Hematopoietic multipotent progenitor cell treated with erythropoietin and hydrocortisone succinate and interleukin-3 and kit ligand, for 15 days (in vitro differentiated cells): ENCODE data around the gene KCTD20.
"Not testable (repeated sequence)": the region's sequence is repeated elsewhere in the genome, so short reads cannot be mapped to it uniquely, and the experiment has no call there.

ENCODE experiments used
- DNase-seq: peaks from one replicate; pipeline ENCODE4 v3.0.0-alpha.2; 2015; ENCODE audit warnings: low spot score

Gene KCTD20

DNA sequence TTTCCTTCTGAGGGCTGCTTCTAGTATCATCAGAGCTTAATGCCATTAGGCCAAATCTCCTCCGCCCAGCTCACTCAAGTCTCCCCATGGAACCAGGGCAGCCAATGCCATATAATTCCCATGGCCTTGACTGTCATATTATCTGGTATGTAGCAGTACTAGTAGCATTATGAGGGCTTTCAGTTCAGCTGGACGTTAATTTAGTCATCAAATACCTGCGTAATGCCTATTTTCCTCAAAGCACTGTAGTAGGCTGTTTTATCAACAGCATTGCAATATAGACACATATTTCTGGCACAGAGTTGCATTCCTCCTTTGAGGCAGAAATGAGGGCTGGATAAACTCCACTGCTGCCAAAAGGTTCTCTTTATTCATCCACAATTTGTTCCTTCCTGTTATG is 1.7 kb downstream of the KCTD20 start:
- no peak for DNase-seq

DNA sequence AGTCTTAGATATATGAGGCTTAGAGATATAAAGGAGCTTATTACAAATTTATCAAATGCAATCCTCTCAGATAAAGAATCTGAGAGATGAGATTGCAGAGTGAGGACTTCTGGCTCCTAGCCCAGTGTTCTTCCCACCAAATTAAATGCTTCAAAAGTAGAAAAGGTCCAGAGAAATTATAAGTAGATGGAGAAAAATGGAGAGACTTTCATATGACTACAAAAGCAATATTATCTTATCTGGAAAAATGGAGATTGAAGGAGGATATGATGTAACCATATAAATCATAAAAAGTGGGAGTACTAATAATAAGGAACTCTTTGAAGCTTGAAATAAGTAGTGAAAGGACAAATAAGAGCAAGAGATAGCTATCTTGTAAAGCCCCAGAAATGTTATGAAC is 2.8 kb downstream of the KCTD20 start:
- DNase-seq: no peak

DNA sequence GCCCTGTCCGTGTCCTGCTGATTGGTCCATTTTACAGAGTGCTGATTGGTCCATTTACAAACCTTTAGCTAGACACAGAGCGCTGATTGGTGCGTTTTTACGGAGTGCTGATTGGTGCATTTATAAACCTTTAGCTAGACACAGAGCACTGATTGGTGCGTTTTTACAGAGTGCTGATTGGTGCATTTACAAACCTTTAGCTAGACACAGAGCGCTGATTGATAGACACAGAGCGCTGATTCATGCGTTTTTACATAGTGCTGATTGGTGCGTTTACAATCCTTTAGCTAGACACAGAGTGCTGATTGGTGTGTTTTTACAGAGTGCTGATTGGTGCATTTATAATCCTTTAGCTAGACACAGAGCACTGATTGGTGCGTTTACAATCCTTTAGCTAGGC is 6.4 kb downstream of the KCTD20 start:
- DNase-seq: not testable (repeated sequence)

DNA sequence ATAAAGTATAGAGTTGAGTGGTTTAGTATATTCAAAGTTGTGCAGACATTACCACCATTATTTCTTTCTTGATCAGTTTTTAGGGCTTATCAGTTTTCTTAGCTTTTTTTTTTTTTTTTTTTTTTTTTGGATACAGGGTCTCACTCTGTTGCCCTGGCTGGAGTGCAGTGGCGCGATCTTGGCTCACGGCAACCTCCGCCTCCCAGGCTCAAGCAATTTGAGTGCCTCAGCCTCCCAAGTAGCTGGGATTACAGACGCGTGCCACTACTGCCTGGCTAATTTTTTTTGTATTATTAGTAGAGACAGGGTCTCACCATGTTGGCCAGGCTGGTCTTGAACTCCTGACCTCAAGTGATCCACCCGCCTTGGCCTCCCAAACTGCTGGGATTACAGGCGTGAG is 10.1 kb downstream of the KCTD20 start:
- not testable (repeated sequence) for DNase-seq

DNA sequence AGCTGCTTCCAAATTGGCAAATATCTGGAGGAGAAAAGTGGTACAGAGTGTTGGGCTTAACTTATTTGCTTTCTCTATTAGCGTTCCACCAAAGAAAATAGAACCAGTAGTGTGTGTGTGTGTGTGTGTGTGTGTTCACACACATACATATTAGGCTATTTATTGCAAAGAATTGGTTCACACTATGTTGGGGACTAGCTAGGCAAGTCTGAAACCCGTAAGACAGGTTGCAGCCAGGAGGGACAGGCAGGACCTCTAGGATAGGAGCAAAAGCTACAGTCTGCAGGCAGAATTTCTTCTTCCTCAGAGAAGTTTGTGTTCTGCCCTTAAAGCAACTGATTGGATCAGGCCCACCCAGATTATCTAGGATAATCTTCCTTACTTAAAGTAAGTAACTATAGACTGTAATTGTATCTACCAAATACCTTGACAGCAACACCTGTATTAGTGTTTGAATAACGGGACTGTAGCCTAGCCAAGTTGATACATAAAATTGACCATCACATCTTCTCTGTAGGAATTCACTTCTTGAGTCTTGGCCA is 12.8 kb downstream of the KCTD20 start:
- no peak for DNase-seq

DNA sequence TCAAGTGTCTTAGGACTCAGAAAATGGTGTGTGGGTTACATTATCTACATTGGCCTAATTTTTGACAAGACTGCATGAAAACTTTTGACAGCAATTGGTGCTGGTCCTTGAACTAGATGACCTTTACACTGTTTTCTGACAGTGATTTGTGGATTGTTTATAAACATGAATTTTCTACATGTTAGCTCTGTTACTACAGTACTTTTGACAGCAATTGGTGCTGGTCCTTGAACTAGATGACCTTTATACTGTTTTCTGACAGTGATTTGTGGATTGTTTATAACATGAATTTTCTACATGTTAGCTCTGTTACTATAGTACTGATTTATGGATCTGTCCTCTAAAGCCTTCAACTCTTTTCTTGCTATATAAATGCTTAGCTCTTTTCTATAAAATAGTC is 16.7 kb downstream of the KCTD20 start:
- no peak for DNase-seq

DNA sequence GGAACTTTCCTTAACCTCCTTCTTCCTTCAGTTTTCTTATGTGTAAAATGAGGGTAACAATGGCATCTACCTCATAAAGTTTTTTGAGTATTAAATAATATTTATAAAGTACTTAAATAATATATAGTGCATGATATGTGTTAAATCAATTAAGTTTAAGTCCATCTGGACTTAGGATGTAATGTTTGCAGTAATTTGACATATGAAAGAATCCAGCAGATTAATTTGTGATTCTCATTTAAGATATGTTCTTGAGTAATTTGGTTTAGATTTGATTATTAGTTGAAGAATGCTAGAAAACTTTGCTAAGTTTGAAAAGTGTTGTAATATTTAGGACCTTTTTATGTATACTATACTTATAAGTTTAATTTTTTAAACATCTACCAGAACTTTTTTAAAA is 18.1 kb downstream of the KCTD20 start:
- DNase-seq: no peak

DNA sequence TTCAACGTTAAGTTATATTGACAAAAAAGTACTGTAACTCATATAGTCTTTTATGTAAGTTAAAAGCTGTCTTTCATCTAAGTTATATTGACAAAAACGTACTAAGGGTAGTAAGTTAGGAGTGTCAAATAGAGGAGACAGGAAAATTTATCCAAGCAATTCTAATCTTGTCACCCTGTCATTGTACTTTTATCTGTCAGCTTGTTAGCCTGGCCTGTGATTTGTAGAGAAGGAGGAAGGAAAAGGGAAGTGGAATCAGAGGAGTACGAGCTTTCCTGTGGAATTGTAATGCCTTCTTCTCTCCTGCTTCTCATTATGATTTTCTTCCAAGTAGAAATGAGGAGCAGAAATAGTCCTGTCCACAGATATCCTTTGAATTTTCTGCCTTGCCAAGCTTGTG is 18.8 kb downstream of the KCTD20 start:
- no peak for DNase-seq

DNA sequence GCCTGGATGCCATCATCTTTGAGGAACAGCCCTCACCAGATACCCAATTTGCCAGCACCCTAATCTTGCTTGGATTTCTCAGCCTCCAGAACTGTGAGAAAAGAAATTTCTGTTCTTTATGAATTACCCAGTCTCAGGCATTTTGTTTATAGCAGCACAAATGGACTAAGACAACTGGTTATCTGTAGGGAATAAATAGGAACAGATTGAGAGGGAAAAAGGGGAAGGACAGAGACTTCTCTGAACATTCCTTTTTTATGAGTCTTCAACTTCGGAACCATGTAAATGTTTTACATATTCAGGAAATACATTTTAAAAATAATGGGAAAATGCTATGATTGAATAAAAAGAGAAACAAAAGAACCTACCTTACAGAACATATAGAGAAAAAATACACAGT is 20.9 kb downstream of the KCTD20 start:
- no peak for DNase-seq

DNA sequence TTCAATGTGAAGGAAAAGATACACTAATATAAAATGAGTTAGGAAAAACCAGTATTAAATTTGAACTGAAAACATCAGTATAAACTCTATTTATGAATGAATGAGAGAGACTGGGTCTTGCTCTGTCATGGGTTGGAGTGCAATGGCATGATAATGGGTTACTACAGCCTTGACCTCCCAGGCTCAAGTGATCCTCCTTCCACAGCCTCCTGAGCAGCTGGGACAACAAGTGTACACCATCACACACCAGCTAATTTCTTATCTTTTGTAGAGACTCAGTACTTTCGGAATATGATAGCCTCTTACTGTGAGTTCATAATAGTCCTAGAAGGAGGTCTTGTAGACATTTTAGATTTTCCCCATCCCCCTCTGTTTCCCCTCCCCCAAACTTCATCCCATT is 21.4 kb downstream of the KCTD20 start:
- DNase-seq: no peak

DNA sequence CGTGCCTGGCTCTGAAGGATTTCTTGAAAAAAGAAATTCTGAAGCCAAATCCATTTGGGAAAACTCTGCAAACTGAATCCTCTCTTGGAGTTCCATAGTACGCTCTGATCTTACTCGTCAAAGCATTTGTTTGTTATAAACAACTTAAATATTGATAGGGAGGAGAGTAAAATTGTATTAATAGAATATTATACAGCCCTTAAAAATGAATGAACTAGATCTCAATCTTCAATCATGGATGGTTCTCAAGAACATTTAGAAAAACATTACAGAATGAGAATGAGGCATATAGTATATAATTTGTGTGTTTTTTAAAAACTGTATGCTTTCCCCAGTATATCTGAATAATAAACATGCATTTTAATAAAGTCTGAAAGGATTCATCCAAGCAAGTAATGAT is 24.8 kb downstream of the KCTD20 start:
- DNase-seq: no peak

DNA sequence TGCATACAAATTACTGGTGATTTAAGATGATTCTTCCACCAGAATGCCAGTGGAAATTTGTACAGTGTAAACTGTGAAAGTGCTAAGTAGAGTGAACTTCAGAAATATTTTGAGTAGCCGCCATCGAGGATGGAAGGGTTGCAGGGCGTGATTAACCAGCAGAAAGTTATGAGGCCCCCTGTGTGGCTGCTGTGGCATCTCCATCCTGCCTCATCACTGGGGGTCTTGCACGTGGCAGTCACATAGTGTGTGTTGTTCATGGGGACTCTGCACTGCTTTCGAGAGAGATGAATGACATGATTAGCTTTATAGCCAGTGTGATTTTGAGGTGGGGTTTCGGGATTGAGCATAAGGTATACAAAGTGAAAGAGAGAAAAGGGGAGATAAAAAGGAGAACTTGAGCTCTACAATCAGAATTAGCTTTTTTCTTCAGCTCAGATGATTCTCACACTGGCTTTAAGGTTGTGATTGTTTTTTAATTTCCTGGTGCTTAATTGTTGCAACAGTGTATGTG is 26.4 kb downstream of the KCTD20 start:
- no peak for DNase-seq

DNA sequence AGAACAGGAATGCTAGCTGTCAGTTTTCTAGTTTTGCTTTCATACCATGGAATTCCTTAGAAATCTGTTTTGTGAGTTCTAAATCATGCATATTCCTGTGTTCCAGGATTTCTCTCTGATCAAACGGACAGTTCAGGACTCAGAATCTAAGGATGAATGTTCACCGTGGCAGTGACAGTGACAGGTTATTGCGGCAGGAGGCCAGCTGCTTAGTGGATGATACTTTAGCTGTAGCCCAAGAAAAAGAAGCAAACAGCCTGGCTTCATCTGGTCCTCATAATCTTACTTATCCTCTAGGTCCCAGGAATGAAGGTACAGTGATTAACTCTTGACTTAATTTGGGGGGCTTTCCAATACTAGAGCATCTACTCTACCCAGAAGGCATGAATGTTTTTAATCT is 27.1 kb downstream of the KCTD20 start:
- DNase-seq: no peak

DNA sequence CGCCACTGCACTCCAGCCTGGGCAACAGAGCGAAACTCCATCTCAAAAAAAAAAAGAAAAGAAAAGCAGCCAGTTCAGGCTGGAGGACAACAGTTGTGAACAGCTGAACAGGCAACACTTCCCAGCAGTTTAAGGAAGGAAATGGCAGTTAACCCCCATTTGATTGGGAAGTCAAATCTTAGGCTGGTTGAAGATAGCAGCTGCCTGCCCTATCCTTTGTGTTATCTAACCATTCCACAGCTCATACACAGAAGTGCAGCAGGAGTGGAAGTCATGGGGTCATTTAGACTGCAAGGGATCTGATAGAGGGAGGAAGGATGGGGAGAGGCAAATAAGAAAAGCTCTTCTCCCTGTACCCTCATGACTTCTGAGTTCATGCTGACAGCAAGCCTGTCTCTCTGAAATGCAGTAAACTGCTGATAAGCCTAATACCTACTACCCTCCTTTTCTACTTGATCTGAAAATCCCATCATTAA is 35.3 kb downstream of the KCTD20 start:
- DNase-seq: no peak

DNA sequence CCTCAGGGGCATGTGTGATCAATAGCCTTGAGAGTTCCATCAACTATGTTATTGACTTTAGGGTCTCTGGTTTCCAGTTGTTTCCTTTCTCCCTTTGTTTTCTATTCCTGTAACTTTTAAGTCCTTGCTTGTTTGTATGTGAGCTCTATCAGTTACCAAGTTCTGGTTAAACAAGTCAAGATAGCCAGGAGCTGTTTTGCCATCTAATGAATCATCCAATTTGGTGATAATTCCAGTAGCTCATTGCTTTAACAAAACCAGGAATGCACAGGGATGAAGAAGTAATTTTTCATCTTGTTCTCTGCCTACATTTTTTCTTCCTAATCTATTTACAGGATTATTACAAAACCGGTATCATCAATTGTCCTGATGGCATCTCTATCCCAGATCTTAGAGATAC is 36.5 kb downstream of the KCTD20 start:
- no peak for DNase-seq

DNA sequence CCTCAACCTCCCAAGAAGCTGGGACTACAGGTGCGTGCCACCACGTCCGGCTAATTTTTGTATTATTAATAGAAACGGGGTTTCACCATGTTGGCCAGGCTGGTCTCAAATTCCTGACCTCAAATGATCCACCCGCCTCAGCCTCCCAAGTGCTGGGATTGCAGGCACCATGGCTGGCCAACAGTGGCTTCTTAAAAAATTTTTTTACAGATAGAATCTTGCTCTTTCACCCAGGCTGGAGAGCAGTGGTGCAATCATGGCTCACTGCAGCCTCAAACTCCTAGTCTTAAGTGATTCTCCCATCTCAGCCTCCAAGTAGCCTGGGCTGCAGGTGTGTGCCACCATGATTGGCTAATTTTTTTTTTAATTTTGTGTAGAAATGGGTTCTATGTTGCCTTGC is 40.5 kb downstream of the KCTD20 start:
- DNase-seq: not testable (repeated sequence)

DNA sequence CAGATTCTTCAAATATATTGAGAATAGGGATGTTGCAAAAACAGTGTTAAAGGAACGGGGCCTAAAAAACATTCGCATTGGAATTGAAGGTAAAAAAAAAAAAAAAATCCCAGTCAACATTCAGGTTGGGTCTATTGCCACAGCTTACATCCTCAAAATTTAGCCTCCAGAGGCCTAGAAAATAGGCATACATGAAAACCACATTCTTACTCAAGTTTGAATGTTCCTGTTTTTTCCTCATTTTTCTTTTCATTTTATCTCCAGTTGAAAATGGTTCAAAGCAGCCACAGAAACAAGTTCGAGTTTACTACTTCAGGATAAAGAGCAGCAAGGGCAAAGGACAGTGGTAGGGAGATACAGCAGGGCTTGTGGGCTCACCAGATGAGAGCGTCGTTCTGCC is 41.9 kb downstream of the KCTD20 start:
- DNase-seq: no peak

DNA sequence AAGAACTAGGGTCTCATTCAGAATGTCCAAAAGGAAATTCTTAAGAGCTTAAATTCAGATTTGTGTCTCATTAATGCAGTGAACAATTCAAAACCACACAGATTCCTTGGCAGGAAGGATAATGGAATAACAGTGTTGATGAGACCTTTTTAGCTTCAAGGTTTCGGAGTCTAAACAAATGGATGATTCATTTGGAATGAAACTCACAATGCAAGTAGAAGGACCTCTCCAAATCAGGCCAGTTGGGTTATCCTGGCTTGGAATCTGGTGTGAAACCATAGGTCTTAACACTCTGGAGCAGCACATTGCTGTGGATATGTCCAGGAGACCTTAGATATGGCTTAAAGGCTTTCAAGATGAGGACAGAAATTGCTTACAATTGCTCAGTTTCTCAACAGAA is 44.9 kb downstream of the KCTD20 start:
- DNase-seq: no peak

DNA sequence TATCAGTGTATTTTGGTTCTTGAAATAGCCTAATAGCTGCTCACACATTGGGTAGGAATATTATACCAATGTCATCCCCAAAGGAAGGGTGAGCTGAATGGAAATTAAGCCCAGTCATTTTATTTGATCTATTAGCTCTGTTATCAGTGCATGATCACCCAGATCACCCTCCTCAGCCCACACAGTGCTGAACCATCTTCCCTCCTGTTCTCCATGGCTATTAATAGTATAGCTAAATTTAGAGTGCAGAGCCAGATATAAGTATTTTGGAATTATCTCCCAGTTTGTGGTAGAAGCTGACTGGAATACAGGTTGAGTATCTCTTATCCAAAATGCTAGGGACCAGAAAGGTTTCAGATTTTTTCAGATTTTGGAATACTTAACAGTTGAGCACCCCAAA is 45.4 kb downstream of the KCTD20 start:
- DNase-seq: no peak

DNA sequence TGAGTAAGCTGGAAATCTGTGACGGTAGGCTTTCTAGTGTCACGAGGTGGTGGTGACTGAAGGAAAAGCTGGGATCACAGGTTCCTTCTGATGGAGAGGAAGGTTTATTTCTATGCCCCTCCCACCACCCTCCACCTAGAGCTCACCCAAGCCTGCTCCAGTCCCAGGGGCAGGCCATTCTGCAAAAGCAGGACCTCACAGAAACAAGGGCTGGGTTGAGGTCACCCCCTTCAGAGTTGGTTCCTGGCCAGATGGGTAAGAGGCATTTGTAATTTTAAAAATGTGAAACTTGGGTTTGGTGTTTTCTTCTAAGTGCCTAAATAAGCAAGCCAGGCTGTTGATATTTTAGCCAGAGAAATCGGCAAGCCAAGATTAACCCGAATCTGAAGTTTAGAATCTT is 46.6 kb downstream of the KCTD20 start:
- DNase-seq: no peak

DNA sequence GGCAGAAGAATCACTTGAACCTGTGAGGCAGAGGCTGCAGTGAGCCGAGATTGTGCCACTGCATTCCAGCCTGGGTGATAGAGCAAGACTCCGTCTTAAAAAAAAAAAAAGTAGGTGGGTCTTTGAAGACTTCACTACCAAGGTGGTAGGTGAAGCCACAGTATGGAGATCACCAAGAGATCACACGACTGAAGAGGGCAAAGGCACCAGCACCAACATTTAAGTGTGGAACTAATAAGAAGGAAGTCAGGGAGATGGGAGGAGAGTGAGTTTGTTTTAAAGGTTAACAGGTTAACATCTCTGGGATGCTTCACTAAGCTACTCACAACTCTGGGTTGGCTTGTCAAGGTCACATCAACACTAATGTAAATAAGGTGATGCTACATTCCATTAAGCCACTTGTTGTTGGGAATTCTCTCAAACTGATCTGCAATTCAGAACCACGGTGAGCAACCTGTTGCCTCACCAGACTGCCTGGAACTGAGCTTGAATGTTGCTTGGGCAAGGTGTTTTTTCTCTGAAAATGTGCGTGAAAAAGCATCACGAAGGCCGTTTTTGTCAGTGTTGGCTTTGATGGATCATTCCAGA is 48.7 kb downstream of the KCTD20 start:
- DNase-seq: no peak

DNA sequence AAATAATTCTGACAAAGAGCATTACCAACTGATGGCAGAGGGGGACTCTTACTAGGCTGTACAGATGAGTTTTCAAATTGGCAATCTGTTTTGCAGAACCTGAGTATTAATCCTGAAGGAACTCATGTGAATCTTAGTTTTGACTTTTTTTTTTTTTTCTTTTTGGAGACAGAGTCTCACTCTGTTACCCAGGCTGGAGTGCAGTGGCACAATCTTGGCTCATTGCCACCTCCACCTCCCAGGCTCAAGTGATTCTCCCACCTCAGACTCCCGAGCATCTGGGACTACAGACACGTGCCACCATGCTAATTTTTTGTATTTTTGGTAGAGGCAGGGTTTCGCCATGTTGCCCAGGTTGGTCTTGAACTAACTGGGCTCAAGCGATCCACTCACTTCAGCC is 49.3 kb downstream of the KCTD20 start:
- no peak for DNase-seq

DNA sequence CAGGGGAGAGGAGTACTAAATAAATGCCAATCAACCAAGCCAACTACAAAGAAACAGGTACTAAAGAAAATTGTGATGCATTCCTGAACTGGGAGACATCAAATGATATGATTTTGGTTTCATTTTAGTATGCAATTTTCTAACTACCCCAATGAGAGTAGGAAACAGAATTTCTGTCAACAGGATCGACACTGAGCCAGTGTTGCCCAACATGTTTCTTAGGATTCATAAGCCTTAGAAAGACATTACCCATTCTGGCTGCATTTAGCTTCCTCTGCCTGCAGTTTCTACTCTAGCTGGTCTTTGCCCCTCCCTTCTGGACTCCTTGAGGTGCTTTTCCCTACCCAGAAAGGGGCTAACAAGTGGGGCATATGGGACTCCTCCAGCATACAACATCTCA is 49.8 kb downstream of the KCTD20 start:
- DNase-seq: no peak

DNA sequence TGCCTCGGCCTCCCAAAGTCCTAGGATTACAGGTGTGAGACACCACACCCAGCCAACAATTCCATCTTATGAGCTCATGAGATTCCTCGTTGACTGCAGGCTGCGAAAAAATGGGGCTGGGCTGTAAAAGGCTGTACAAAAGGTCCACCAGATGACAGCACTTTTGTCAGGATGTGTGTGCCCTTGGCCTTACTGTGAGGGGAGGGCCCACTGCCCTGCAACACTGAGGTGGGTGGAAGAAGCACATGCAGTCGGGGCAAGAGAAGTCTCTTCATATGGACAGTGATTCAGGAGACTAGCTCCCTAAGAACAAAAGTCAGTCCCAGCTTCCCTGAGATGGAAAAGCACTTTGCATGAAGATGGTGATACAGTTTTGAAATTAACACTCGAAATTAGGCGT is 50.5 kb downstream of the KCTD20 start:
- DNase-seq: no peak
